ENCODE results near the gene PTCH2.
A peak's percentile ranks its signal among the peaks of the same experiment; 100 is the strongest.
"Not testable (repeated sequence)": the region's sequence is repeated elsewhere in the genome, so short reads cannot be mapped to it uniquely, and the experiment has no call there.

PTCH2 gene

DNA sequence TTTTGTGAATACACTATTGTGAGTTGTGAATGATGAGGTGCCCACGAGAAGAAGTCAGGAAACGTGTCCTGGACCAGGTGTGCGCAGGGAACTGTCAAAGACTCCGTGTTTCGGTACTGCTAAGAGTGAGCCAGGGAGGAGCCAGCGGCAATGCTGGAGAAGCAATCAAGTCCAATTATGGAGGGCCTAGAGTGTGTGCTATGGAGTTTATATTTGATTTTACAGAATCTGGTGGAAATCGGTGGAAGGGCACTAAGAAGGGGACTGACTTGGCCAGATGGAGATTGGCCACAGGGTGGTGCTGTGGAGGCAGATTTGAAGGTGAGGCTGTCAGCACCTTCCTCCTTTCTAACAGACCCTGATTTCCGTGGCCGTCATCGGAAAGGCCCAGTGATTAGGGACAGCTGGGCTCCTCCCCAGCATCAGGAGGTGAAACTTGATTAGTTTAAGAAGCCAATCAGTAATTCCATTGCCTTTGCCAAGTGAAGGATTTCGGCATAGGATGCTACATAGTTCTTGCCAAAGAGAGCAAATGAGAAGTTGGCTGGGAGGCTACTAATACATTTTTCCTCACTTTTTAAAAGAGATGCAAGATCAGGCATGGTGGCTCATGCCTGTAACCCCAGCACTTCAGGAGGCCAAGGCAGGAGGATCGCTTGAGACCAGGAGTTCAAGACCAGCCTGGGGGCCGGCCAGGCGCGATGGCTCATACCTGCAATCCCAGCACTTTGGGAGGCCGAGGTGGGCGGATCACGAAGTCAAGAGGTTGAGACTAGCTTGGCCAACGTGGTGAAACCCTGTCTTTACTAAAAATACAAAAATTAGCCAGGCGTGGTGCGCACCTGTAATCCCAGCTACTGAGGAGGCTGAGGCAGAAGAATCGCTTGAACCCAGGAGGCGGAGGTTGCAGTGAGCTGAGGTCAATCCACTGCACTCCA is 7.0 kb downstream of the PTCH2 start:
- DNase-seq: peak; percentile 90 to 94 (median 91)

DNA sequence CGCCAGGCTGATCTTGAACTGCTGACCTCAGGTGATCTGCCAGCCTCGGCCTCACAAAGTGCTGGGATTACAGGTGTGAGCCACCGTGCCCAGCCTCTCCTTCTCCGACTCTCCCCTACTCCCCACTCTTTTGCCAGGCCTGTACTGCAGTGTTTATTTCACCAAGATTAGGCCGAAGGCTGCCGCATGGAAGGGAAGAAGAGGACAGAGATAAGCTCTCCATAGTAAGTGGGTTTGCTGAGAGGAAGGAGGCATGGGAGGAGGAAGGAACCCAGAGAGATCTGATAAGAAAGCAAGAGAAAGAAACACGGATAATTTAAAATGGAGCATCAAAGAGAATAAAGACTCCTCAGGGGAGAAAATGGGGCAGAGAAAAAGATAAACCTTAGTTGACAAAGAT is 8.7 kb downstream of the PTCH2 start:
- DNase-seq: no peak

DNA sequence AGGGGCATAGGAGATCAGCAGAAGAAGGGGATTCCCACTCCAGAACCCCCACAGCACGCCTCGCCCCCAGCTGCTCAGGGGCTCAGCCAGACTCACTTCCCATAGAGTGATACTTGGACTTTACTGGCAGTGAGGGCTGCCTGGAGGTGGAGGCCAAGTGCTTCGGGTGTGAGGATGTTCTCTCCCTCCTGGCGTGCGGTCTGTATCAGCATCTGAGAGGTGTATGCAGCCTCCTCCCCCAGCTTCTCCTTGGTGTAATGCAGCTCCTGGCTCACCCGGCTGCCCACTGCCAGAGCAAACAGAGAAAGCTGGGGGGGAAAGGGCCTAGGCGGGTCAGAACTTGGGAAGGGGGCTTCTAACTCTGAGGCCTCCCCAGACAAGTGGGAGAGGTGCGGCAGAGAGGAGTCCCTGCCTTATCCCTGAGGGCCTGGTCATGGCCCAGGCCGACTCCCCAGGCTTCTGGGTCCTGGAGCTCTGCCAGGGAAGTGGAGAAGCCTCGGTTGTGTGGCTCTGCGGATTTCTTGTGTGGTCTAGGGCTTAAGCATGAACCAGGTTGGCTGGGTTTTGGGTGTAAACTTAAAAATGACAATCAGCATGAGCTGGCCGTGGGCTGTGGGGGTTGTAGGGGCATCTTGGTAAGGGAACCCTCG is 10.9 kb downstream of the PTCH2 start:
- DNase-seq: no peak

DNA sequence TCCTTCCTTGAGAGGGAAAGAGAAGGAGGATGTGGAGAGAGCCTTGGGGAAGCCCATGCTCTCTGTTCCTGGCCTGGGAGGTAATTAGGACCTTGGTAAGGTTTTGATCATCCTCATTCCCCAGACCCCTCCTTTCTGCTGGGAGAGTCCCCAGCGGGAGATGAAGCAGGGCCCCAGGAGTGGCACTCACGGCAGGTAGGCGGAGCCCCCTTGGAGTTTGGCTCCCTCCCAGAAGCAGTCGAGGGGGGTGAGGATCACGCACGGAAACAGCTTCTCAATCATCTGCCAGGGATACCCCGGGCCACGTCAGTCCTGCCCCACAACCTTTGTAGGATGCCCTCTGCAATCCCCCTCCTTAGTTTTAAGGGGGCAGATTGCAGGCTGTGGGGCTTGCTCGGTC is 11.5 kb downstream of the PTCH2 start:
- DNase-seq: no peak

DNA sequence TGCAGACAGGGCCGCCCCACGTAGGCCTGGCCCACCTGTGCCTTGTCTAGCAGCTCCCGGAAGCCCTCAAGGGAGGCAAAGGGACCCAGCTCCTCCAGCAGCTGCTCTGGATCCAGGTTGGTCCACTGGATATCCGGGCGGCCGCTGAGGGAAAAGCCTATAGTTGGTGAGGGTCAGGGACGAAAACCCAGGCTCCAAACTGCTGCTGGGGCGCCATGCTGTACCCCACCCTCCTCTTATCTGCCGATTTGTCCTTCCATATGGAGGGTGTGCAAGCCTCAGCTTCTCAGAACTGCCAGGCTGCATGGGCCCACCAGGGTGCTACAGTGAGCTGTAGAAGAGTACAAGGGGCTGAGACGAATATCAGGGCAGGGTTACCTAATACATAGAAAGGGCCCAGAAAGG is 12.2 kb downstream of the PTCH2 start:
- no peak for DNase-seq

DNA sequence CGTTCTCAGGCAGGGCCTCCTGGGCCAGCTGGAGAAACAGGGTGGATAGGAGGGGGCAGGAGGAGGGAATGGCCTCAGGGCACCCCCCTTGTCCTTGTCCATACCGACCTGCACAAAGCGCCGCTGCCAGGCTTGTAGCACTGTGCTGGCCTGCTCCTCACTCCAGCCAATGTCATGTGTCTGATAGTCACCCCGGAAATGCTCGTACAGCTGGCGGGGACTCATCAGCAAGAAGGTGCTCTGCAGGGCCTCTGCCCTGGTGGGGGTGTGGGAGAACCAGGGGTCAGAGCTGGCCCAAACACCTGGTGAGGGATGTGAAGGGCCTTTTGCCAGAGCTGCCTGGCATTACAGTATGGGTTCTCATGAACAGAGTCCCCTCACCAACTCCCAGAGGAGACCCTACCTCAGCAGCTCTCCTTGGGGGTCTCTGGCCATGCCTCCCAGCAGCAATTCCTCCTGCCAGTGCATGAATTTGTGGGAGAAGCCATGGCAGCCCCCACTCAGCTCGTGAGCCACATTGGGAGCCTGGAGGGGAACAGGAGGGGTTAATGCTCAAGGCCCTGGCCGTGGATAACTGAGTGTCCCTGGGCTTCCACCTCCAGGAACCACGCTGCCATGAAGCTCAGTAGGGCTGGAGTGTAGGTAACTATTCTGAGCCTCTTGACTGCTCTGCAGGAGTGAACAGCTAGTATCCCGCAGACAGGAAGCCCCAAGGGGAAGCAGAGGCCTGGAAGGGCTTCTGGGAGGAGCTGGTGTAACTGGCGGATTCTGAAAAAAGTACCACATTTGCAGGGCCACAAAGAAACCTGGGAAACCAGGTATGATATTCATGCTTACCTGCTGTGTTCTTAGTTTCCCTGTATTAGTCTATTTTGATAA is 13.3 kb downstream of the PTCH2 start:
- DNase-seq: no peak

DNA sequence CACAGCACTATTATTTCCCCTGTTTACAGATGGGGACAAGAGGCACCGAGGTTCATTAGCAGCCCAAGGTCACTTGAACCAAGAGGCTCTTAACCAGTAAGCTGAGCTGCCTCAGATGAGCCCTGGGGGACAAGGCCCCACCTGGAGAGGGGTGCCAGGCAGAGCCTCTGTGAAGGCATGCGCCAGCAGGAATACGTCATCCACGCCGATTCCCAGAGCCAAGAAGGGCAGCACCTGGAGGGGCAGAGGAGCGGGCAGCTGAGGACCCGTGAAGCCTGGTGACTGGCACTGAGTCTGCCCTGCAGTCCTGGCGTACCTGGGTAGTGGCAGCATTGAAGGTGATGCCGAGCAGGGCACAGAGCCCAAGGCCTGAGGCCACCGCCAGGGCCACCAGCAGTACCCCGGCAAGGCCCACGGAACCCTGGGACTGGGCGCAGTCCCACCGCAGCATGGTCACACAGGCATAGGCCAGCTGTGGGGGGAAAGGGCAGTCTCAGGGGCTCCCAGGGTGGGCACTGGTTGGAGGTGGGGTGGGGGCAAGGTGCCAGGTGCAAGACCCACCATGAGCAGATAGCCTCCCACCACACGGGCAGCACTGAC is 14.1 kb downstream of the PTCH2 start:
- no peak for DNase-seq

DNA sequence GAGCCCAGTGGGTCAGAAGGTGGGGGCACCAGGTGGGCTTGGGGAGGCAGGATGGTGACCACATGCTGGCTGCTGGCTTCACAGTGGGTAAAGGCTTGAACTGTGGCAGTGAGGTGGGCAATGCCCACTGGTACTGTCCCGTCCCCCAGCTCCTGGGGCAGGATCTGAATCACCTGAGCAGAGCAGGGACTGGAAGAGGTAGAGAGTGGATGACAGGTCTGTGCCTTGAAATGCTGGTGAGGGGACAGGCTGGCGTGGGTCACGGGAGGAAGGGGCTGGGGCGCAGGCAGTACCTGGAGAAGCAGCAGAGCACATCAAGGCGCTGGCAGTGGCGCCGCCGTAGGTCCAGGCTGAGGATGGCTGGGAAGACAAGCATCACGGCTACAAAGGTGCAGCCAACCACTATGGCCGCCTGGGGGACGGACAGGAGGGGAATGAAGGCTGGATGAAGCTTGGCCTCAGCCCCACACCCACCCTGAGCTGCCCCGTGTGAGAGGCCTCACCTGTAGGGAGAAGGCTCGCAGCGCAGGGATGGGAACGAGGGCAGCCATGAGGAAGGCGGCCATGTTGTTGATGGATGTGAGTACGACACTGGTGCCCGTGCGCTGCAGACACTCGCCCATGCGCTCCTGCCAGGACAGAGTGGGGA is 14.9 kb downstream of the PTCH2 start:
- no peak for DNase-seq

DNA sequence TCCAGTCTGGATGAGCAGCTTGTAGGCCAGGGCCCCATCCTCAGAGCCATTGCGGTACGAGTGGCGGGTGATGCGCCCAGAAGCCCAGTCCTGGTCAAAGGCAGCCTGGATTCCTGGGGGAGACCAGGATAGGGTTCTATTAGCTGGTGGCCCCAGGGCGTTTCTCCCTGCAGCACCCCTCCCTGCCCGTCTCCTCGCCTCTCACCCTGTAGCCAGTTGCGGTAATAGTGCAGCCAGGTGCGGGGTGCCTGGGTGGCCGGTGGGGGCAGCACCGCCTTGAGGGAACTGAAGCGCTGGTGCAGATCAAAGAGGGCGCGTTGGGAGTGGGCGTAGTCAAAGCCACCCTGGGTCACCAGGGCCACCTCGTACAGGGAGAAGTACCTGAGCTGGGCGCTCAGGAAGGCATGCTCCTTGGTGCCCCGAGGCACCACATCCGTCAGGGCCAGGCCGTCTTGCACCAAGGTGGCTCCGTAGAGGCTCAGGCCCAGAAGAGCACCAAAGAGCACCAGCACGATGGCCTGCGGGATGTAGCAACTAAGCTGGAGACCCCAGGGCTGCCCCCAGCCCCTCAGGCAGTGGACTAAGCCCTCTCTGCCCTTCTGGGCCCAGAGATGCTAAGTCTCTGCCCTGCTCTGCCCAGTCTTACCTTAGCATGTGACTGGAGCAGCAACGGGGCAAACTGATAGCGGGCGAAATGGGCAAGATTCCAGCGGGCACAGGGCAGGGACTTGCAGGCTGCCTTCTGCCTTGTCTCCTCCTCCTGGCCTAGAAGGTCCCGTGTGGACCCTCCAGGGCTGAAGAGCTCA is 15.7 kb downstream of the PTCH2 start:
- DNase-seq: no peak

DNA sequence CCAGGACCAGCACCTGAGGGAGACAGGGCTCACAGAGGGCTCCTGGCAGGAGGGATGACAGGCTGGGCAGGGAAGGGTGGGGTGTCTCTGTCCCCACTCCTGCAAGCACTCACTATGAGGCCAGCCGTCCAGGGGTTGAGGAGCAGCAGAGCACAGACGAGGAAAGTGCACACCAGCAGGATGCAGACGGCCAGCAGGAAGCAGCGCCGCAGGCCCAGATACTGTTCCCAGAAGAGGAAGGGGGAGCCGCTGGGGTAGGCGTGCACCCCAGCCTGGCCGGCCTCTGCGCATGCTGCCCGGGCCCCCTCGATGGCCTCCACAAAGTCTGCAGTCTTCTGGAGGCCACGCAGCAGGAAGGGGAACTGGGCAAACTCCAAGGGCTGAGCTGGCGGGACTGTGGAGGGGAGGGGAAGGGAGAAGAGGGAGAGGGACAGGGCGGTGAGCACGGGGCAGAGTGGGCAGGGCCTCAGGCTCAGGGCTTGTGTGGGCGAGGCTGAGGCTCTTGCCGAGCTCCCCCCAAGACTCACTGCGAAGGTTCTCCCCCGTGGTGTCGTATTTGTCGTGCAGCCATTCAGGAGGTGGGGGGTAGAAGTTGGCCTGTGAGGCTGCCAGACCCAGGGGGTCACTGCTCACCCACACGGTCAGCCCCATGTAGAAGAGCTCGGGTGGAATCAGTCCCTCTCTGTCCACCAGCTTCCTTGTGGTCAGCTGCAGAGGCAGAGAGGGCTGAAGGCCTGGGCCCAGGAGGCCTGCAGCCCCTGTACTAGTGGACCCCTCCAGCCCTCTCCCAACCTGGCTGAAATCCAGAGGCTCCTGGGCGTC is 16.5 kb downstream of the PTCH2 start:
- peak; percentile 83 to 88 (median 85) for DNase-seq

DNA sequence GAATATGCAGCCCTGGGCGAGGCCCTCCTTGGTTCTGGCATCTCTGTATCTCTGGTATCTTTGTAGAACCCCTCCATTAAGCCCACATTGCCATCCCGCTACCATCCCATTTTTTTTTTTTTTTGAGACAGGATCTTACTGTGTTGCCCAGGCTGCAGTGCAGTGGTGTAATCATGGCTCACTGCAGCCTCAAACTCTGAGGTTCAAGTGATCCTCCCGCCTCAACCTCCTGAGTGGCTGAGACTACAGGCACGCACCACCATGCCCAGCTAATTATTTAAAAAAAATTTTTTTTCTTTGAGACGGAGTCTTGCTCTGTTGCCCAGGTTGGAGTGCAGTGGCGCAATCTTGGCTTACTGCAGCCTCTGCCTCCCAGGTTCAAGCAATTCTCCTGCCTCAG is 18.7 kb downstream of the PTCH2 start:
- DNase-seq: not testable (repeated sequence)

DNA sequence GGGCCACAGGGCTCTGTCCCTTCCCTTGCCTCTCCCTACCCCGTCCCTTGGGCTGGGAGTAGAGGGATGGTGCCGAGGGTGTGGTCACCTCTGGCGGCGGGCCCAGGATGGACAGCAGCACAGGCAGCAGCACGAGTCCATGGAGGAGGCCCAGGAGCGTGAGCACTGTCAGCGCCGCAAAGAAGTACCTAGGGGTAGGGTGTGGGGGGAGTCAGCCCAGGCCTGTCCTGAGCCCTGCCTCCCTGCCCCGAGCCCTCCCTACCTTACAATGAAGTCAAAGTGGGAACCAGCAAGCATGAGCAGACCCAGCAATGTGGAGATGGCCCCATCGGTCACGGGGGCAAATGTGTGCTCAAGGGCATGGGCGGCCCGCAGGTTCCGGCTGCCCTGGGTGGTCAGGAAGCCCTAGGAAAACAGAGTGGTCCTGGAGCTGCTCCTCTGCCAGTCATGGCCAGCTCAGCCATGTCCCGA is 20.0 kb downstream of the PTCH2 start:
- no peak for DNase-seq

DNA sequence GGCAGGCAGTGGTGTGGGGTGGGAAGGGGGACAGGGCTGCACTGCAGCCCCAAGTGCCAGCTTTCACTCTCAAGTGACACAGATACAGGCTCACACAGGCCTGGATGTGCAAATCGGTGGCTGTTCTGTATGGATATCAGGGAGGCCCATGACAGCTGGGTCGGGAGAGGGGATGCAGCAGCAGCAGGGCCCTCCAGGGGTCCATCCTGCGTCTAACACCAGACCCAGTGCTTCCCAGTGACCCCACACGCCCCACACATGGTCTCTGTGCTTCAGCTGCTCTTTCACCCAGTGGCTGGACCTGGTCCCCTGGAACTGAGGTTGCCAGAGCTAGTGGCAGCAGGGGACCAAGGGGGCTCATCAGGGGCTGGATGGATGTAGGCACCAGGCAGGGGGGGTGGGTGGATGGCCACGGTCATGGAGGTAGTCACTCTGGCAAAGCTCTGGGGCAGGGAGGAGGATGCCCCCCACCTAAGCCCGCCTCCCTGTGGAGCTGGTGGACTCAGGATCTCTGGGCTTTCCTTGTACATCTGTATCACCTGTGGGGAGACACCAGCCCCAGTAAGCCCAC is 20.8 kb downstream of the PTCH2 start:
- no peak for DNase-seq

DNA sequence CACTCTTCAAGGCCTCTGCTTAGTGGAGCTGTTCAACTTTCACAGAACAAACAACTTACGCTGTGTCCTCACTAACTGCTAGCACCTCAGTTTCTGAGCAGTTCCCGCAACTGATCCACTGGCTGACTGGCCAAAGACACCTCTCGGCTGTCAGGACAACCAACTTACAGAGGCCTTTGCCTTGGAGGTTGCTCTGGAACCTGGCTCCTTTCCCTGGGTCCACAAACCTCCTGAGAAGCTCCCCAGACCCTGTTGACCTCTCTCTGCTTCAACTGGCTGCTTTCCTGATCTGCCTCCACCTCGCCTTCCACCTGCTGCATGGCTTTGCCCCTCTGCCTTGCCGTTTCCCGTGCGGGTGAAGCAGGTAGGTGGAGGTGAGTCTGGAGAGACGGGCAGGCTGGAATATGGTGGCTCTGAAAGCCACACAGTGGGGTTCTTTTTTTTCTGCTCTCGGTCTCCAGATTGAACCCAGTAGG is 21.8 kb downstream of the PTCH2 start:
- DNase-seq: no peak

DNA sequence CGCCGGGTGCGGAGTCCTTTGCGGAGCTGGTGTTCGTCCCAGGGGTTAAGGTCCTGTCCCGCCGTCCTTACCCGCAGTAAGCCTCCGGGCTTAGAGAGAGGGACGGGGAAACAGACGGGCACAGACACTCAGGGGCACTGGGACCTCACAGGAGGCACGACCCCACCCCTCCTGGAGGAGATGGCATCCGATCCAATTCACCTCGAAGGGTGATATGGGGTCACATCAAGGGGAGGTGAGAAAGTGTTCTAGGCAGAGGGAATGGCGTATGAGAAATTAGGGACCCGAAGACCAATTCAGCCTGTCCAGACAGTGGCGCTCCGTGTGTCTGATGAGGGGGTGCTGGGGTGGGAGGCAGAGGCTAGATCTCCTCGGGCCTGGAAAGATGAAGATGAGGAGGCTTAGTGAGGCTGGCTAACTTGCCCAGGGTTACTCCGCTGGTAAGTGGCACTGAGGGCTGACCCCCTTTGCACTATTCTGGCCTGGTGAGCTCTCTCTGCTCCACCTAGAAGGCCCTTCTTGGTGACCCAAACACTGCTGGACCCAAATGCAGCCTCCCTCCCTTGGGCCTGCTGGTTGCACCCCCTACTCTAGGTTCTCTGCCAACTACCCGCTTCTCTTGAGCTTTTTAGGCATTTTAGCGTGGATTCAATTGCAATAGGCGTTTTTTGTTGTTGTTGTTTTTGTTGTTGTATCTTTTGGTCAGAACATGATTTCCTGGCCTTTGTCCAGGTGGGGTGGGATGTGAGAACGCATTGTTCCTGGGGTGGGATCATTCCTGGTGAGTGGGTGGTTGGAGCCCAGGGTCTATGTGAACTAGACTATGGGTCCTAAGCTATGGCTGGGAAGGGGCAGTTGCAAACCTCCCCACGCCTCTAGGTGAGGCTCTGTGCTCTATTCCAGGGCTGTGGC is 22.5 kb downstream of the PTCH2 start:
- DNase-seq: no peak

DNA sequence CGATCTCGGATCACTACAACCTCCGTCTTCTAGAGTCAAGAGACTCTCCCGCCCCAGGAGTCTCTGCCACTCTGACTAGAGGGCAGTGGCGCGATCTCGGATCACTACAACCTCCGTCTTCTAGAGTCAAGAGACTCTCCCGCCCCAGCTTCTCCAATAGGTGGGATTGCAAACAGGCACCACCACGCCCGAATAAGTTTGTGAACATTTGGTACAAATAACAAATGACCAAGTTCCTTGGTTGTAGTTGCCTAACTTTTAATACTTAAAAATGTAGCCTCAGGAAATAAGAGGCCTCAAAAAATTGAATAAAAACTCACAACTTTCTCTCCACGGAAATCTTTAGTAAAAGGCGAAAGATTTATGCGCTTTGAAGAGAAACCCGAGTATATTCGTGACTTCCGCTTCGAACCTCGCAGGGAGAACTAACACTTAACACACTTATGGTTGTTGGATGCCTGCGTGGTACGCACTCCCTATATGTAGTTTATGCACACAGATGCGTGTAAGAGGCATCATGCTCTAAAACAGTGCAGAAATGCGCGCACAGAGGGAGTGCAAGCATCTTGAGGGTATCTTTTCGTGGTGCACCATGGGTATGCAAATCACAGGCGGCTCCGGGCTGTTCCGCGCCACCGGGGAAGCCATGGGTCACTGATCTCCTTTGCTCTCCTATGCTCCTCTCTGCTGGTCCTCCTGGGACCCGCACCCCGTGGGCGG is 23.3 kb downstream of the PTCH2 start:
- DNase-seq: peak; percentile 85 to 95 (median 92)

DNA sequence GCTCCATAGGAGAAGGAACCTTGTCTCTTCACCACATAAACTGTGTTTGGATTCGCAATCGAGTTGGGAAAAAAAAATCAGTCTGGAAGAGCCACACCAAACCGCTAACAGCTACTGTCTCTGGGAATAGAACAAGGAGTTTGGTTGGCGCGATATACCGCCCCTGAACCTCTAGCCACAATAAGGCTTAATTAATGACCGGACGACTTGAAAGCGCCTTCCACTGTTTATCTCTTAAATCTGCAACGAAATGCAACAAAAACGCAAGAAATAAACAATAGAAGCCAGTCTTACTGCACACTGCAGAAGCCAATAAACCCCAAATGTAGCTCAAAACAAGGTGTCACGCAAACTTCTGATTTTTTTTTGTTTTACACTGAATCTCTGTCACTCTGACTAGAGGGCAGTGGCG is 23.9 kb downstream of the PTCH2 start:
- no peak for DNase-seq
